ENCODE results near the gene SQSTM1. TPM values are rescaled to one million over a fixed set of nuclear protein-coding genes. Genes with fewer than 3 reads are reported as not detected.

Gene SQSTM1
- total and polyA plus RNA-seq, 9 of the 15 experiments (the other 6 are each of a cell fraction or from before 2014, with no cell fraction given), result 5.6 to 148 (median 64.0) TPM

DNA sequence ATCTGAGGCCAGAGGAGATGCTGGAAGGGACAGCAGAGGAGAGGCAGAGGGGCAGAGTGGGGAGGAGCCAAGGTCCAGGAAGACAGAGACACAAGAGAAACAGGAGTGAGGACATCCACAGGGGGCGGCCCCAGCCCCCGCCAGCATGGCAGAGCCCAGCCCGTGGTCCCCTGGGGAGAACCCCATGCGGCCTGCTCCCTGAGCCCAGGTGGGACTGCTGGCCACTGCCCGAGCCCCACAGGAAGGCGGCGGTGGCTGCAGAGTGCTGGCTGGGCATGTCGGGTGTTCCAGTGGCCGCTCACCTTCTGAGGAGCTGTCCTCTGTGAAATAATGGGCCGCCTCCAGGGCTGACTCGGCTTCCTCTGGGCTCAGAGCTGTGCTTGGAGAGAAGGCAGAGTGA lies 46.8 kb downstream of the SQSTM1 start:
- H3K9ac ChIP-seq (ENCODE audit: insufficient read depth in 1 of 2, low read depth in 2 of 2, low read length in 2 of 2), result peak overlapping the region in 1 of 2 experiments; percentile 57; a peak in 1 of 4 replicates
- in situ Hi-C loops (cut with MboI), result no loop called here
- H3K27ac ChIP-seq (ENCODE audit: extremely low read depth, low read depth, low read length), result no peak overlapping the region
- intact Hi-C loops (cut with micrococcal nuclease), result no loop called here
- H3K4me2 ChIP-seq (ENCODE audit: insufficient read depth, low read length), result no peak overlapping the region
- DNase-seq (ENCODE audit: extremely low read depth in 1 of 4, low spot score in 3 of 4) (no peak), FAIRE-seq (no peak), ATAC-seq (no peak)
- BruUV-seq (replicated peaks), result no TSS peak
- H3K27me3 ChIP-seq (ENCODE audit: control insufficient read depth in 2 of 2, insufficient read depth in 2 of 2, low read length in 2 of 2), result no peaks in the 10 kb centered on the region
- no peak for TF ChIP-seq SIN3A (IDR thresholded peaks at IDR 0.05; ENCODE audit: borderline replicate concordance in 2 of 2, control insufficient read depth in 1 of 2, low read depth in 2 of 2, low read length in 2 of 2)
- peak; percentile 54; the same call in 1 of the 2 replicates for TF ChIP-seq POLR2G (IDR thresholded peaks at IDR 0.05; ENCODE audit: low read depth, low read length)
- TF ChIP-seq, protein P1, sequence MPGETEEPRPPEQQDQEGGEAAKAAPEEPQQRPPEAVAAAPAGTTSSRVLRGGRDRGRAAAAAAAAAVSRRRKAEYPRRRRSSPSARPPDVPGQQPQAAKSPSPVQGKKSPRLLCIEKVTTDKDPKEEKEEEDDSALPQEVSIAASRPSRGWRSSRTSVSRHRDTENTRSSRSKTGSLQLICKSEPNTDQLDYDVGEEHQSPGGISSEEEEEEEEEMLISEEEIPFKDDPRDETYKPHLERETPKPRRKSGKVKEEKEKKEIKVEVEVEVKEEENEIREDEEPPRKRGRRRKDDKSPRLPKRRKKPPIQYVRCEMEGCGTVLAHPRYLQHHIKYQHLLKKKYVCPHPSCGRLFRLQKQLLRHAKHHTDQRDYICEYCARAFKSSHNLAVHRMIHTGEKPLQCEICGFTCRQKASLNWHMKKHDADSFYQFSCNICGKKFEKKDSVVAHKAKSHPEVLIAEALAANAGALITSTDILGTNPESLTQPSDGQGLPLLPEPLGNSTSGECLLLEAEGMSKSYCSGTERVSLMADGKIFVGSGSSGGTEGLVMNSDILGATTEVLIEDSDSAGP (CRISPR knock-in tag; IDR thresholded peaks at IDR 0.05), result no peak
- H3K4me1 ChIP-seq (replicated peaks in 1 of 2; ENCODE audit: control insufficient read depth in 2 of 2, insufficient read depth in 2 of 2, low read length in 2 of 2), result peaks cover 0 to 26% of the 10 kb centered on the region in 2 experiments; a peak in 3 of 5 replicates
- H3K36me3 ChIP-seq (ENCODE audit: control insufficient read depth, insufficient read depth, low read length), result peaks cover 72% of the 10 kb centered on the region; the same call in 2 of the 3 replicates
- no peak overlapping the region for H3K4me3 ChIP-seq
- ChIA-PET POLR2A (interaction anchor here (1.0 kb wide), 1 partner anchor 343 kb away, joined by 3 read pairs; no protein-coding TSS in a partner anchor), CTCF (ENCODE audit: low intra/inter-chr PET ratio) (no interaction called here)
- WGBS (ENCODE audit: insufficient coverage, low coverage, missing lambda C conversion rate), result 88% methylated on average over 11 of the region's 11 CpGs
- H3K9me1 ChIP-seq (ENCODE audit: control insufficient read depth, insufficient read depth, low read length), result peaks cover 2% of the 10 kb centered on the region
- H2AFZ ChIP-seq (ENCODE audit: low read depth, low read length), result no peak overlapping the region
- no peaks in the 10 kb centered on the region for H3K9me3 ChIP-seq (replicated peaks; ENCODE audit: control insufficient read depth, insufficient read depth, low read depth, low read length)
- no peaks in the 10 kb centered on the region for H3K79me2 ChIP-seq (ENCODE audit: control insufficient read depth, insufficient read depth, low read length)
- no peaks in the 10 kb centered on the region for H4K20me1 ChIP-seq (replicated peaks; ENCODE audit: control insufficient read depth, insufficient read depth, low read length)

Measured in K562 (cell line).